H9 (cell line): ENCODE data around the gene PARVB. TPM values are rescaled to one million over a fixed set of nuclear protein-coding genes. Genes with fewer than 3 reads are reported as not detected.

Experiments used
- DNase-seq: peaks from one replicate; pipeline ENCODE4 v3.0.0-alpha.2; 2017
- H2AFZ ChIP-seq: one replicate; pipeline ENCODE4 v1.6.1; 2013; ENCODE audit warnings: mild to moderate bottlenecking, low read length, control low read depth, moderate library complexity
- H2AK5ac ChIP-seq: 2 replicates; pipeline ENCODE4 v1.6.1; 2013; ENCODE audit warnings: low read length, control low read depth, mixed read lengths; ENCODE audit not compliant: insufficient read length
- H2BK120ac ChIP-seq: one replicate; pipeline ENCODE4 v1.6.1; 2013; ENCODE audit warnings: low read depth, mild to moderate bottlenecking, low read length, control low read depth, inconsistent platforms; ENCODE audit not compliant: poor library complexity, severe bottlenecking
- H2BK12ac ChIP-seq: 2 replicates; pipeline ENCODE4 v1.6.1; 2013; ENCODE audit warnings: low read length, control low read depth, mixed read lengths, low read depth; ENCODE audit not compliant: insufficient read length
- H2BK15ac ChIP-seq: 2 replicates; pipeline ENCODE4 v1.6.1; 2013; ENCODE audit warnings: low read depth, low read length, control low read depth
- H2BK20ac ChIP-seq: one replicate; pipeline ENCODE4 v1.6.1; 2013; ENCODE audit warnings: low read depth, mild to moderate bottlenecking, low read length, control low read depth, inconsistent platforms; ENCODE audit not compliant: poor library complexity, severe bottlenecking
- H2BK5ac ChIP-seq: 2 replicates; pipeline ENCODE4 v1.6.1; 2013; ENCODE audit warnings: low read length, control low read depth, mixed read lengths; ENCODE audit not compliant: insufficient read length
- H3K14ac ChIP-seq: 2 replicates; pipeline ENCODE4 v1.6.1; 2013; ENCODE audit warnings: low read length, control low read depth; ENCODE audit not compliant: insufficient read depth
- H3K18ac ChIP-seq: 2 replicates; pipeline ENCODE4 v1.6.1; 2013; ENCODE audit warnings: low read depth, mild to moderate bottlenecking, mixed read lengths, low read length, control low read depth; ENCODE audit not compliant: insufficient read length
- H3K23ac ChIP-seq: 2 replicates; pipeline ENCODE4 v1.6.1; 2013; ENCODE audit warnings: low read length, control low read depth, mixed read lengths, low read depth; ENCODE audit not compliant: insufficient read length
- H3K23me2 ChIP-seq: 2 replicates; pipeline ENCODE4 v1.6.1; 2013; ENCODE audit warnings: low read depth, mild to moderate bottlenecking, mixed read lengths, low read length, control low read depth; ENCODE audit not compliant: insufficient read length, poor library complexity, severe bottlenecking
- H3K27ac ChIP-seq: 2 replicates; pipeline ENCODE4 v1.5.1; 2013; ENCODE audit warnings: low read length, control low read depth, mixed read lengths, low read depth; ENCODE audit not compliant: insufficient read length
- H3K27me3 ChIP-seq: 2 replicates; pipeline ENCODE4 v1.6.1; 2013; ENCODE audit warnings: low read length, control low read depth, inconsistent platforms; ENCODE audit not compliant: insufficient read depth
- H3K4ac ChIP-seq: 2 replicates; pipeline ENCODE4 v1.6.1; 2013; ENCODE audit warnings: low read depth, mild to moderate bottlenecking, control low read depth, inconsistent platforms, low read length, moderate library complexity
- H3K4me1 ChIP-seq: 2 replicates; pipeline ENCODE4 v1.6.1; 2013; ENCODE audit warnings: low read length, control low read depth, inconsistent platforms; ENCODE audit not compliant: insufficient read depth
- H3K4me2 ChIP-seq: 2 replicates; pipeline ENCODE4 v1.6.1; 2013; ENCODE audit warnings: low read length, control low read depth, mixed read lengths; ENCODE audit not compliant: insufficient read length, insufficient read depth
- H3K56ac ChIP-seq: 2 replicates; pipeline ENCODE4 v1.6.1; 2013; ENCODE audit warnings: low read depth, mild to moderate bottlenecking, mixed read lengths, low read length, control low read depth; ENCODE audit not compliant: insufficient read length
- H3K79me1 ChIP-seq: 2 replicates; pipeline ENCODE4 v1.6.1; 2013; ENCODE audit warnings: low read depth, mild to moderate bottlenecking, moderate library complexity, low read length, control low read depth, inconsistent platforms; ENCODE audit not compliant: insufficient read depth, poor library complexity, severe bottlenecking
- H3K79me2 ChIP-seq: 2 replicates; pipeline ENCODE4 v1.6.1; 2013; ENCODE audit warnings: low read length, control low read depth, inconsistent platforms; ENCODE audit not compliant: insufficient read depth
- H3K9ac ChIP-seq: 2 replicates; pipeline ENCODE4 v1.6.1; 2013; ENCODE audit warnings: low read length, control low read depth, mixed read lengths; ENCODE audit not compliant: insufficient read length; ENCODE audit errors: extremely low read depth
- H3K9me3 ChIP-seq: one replicate; pipeline ENCODE4 v1.6.1; 2013; ENCODE audit warnings: low read depth, low read length, inconsistent platforms; ENCODE audit not compliant: control insufficient read depth
- H3T11ph ChIP-seq: one replicate; pipeline ENCODE4 v1.6.1; 2013; ENCODE audit warnings: mild to moderate bottlenecking, low read length, control low read depth, inconsistent platforms
- H4K20me1 ChIP-seq: one replicate; pipeline ENCODE4 v1.6.1; 2013; ENCODE audit not compliant: control insufficient read depth, insufficient read length, insufficient read depth
- H4K5ac ChIP-seq: 2 replicates; pipeline ENCODE4 v1.6.1; 2013; ENCODE audit warnings: low read depth, mild to moderate bottlenecking, mixed read lengths, low read length, control low read depth; ENCODE audit not compliant: insufficient read length
- H4K8ac ChIP-seq: replicated peaks from 2 replicates; pipeline ENCODE4 v1.6.1; 2013; ENCODE audit warnings: low read length, control low read depth, mixed read lengths, low read depth; ENCODE audit not compliant: insufficient read length
- H4K91ac ChIP-seq: 2 replicates; pipeline ENCODE4 v1.6.1; 2013; ENCODE audit warnings: low read depth, mild to moderate bottlenecking, moderate library complexity, mixed read lengths, low read length, control low read depth; ENCODE audit not compliant: insufficient read length
- H3K27ac Mint-ChIP-seq, 3 experiments: 2 replicates in 2 of 3; 3 replicates in 1 of 3; pipeline ENCODE4 v1.8.0; 2020 to 2021; ENCODE audit warnings: mixed read lengths in 3 of 3, mild to moderate bottlenecking in 1 of 3, moderate library complexity in 1 of 3
- H3K27me3 Mint-ChIP-seq: 2 replicates; pipeline ENCODE4 v1.8.0; 2021; ENCODE audit warnings: low read depth, mild to moderate bottlenecking, moderate library complexity, mixed read lengths
- H3K36me3 Mint-ChIP-seq, 3 experiments: 2 replicates in 2 of 3; 3 replicates in 1 of 3; pipeline ENCODE4 v1.8.0; 2020 to 2021; ENCODE audit warnings: low read depth in 3 of 3, mixed read lengths in 3 of 3; ENCODE audit not compliant: insufficient read depth in 1 of 3
- H3K4me1 Mint-ChIP-seq, 2 experiments: 2 replicates each; pipeline ENCODE4 v1.8.0; 2020; ENCODE audit warnings: mixed read lengths in 2 of 2
- H3K4me3 Mint-ChIP-seq, 2 experiments: 2 replicates in 1 of 2; 3 replicates in 1 of 2; pipeline ENCODE4 v1.8.0; 2020 to 2021; ENCODE audit warnings: mild to moderate bottlenecking in 2 of 2, mixed read lengths in 2 of 2, moderate library complexity in 1 of 2
- H3K9me3 Mint-ChIP-seq, 2 experiments: 2 replicates in 1 of 2; 3 replicates in 1 of 2; pipeline ENCODE4 v1.8.0; 2020; ENCODE audit warnings: mild to moderate bottlenecking in 2 of 2, mixed read lengths in 2 of 2, moderate library complexity in 1 of 2
- CTCF ChIP-seq: fragments of 200-600 bp; sonication (generic); conservative IDR thresholded peaks from 3 replicates; pipeline ENCODE4 v1.8.0; 2021; ENCODE audit warnings: antibody characterized with exemption, mild to moderate bottlenecking
- WGBS: extraction: QIAGEN DNeasy Blood & Tissue Kit; methylation state at CpG from one replicate; pipeline ENCODE4 v1.1.7; 2013; ENCODE audit warnings: missing lambda C conversion rate, low lambda C conversion rate, mixed read lengths; ENCODE audit not compliant: insufficient read length; ENCODE audit errors: extremely low coverage; 5-methylcytosine and 5-hydroxymethylcytosine counted together
- total RNA-seq: library from RNA; stranded (reverse); gene quantifications from 2 replicates; pipeline ENCODE4 v1.2.1, GENCODE V29; 2021

The PARVB gene
- total RNA-seq, 1 experiment from 2014 or later, result 15.6 TPM

- H3K27ac Mint-ChIP-seq, result no peak overlapping the region
- WGBS, result no CpG with 5 or more reads among the region's 8 CpGs
- H3K36me3 Mint-ChIP-seq, result peaks cover 18 to 65% (median 63%) of the 10 kb centered on the region in 3 experiments; a peak in 6 of 7 replicates
These were observed 27.2 kb upstream of the PARVB start for GRCh38 chr22:43996981-43997265.

More at GRCh38 chr22:43996981-43997265, 27.2 kb upstream of the PARVB start:
- Histone ChIP-seq H3K9ac (no peak overlapping the region), H2AK5ac (no peak overlapping the region), H3K23me2 (no peaks in the 10 kb centered on the region), H3K79me2 (no peaks in the 10 kb centered on the region), H2BK15ac (no peak overlapping the region), H2BK120ac (no peak overlapping the region), H2BK20ac (no peak overlapping the region), H3K4me1 (no peaks in the 10 kb centered on the region), H3K14ac (no peak overlapping the region), H4K91ac (no peak overlapping the region), H3K18ac (no peak overlapping the region), H2AFZ (no peak overlapping the region), H3K4ac (no peak overlapping the region), H4K8ac (no peak overlapping the region), H3K4me2 (no peak overlapping the region), H3K56ac (no peak overlapping the region), H2BK5ac (no peak overlapping the region), H3K79me1 (no peaks in the 10 kb centered on the region), H3T11ph (no peak overlapping the region), H4K20me1 (peaks cover 4% of the 10 kb centered on the region), H2BK12ac (no peak overlapping the region), H3K27me3 (no peaks in the 10 kb centered on the region), H3K9me3 (no peaks in the 10 kb centered on the region), H3K27ac (no peak overlapping the region), H4K5ac (no peak overlapping the region), H3K23ac (no peak overlapping the region)
- Mint-ChIP-seq H3K4me3 (no peak overlapping the region), H3K4me1 (peaks cover 4 to 10% of the 10 kb centered on the region in 2 experiments; a peak in 3 of 4 replicates), H3K27me3 (no peaks in the 10 kb centered on the region), H3K9me3 (no peaks in the 10 kb centered on the region)
- no peak; the same call in 2 of the 3 replicates for TF ChIP-seq CTCF
- DNase-seq, result peak; percentile 63
